Measurements from ENCODE around the gene LRRC15.
A peak's percentile ranks its signal among the peaks of the same experiment; 100 is the strongest.

Gene LRRC15

GRCh38 chr3:194305356-194306108, 64.0 kb downstream of the LRRC15 start:
- Mint-ChIP-seq H3K27ac (ENCODE audit: low read depth) (no peak overlapping the region), H3K9me3 (no peaks in the 10 kb centered on the region), H3K4me3 (peak overlapping the region; percentile 40), H3K36me3 (ENCODE audit: insufficient read depth) (peaks cover 2% of the 10 kb centered on the region), H3K27me3 (no peaks in the 10 kb centered on the region), H3K4me1 (peaks cover 26% of the 10 kb centered on the region)
- no peak for DNase-seq (ENCODE audit: low spot score in 2 of 2)
- no peak for ATAC-seq (replicated peaks; ENCODE audit: extremely low read depth, poor library complexity, severe bottlenecking)

Data from central memory CD8-positive, alpha-beta T cell (primary cell).